ENCODE measurements around the gene TRAPPC2L. TPM values are rescaled to one million over a fixed set of nuclear protein-coding genes. Genes with fewer than 3 reads are reported as not detected.
"Not testable (repeated sequence)": the region's sequence is repeated elsewhere in the genome, so short reads cannot be mapped to it uniquely, and the experiment has no call there.

TRAPPC2L gene
- total RNA-seq, 1 donor from 2014 or later, result 59.1 TPM

GRCh38 chr16:88892065-88892464 is 35.1 kb downstream of the TRAPPC2L start:
- H2AFZ ChIP-seq (ENCODE audit: low read depth, low read length), result no peak overlapping the region
- H3K27me3 ChIP-seq (ENCODE audit: insufficient read depth, low read length), result no peaks in the 10 kb centered on the region
- TF ChIP-seq, protein P1, sequence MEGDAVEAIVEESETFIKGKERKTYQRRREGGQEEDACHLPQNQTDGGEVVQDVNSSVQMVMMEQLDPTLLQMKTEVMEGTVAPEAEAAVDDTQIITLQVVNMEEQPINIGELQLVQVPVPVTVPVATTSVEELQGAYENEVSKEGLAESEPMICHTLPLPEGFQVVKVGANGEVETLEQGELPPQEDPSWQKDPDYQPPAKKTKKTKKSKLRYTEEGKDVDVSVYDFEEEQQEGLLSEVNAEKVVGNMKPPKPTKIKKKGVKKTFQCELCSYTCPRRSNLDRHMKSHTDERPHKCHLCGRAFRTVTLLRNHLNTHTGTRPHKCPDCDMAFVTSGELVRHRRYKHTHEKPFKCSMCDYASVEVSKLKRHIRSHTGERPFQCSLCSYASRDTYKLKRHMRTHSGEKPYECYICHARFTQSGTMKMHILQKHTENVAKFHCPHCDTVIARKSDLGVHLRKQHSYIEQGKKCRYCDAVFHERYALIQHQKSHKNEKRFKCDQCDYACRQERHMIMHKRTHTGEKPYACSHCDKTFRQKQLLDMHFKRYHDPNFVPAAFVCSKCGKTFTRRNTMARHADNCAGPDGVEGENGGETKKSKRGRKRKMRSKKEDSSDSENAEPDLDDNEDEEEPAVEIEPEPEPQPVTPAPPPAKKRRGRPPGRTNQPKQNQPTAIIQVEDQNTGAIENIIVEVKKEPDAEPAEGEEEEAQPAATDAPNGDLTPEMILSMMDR (IDR thresholded peaks at IDR 0.05; ENCODE audit: insufficient read depth, low read depth, low read length), result no peak
- no peak for TF ChIP-seq EZH2 (IDR thresholded peaks at IDR 0.05; ENCODE audit: insufficient read depth, low read length)
- FAIRE-seq, result no peak
- H3K4me2 ChIP-seq (ENCODE audit: low read length), result no peak overlapping the region
- no peaks in the 10 kb centered on the region for H3K9me3 ChIP-seq (ENCODE audit: insufficient read depth, low read depth, low read length)
- H3K27ac Mint-ChIP-seq (ENCODE audit: unreplicated experiment), result no peak overlapping the region
- H3K4me3 Mint-ChIP-seq (ENCODE audit: unreplicated experiment), result no peak overlapping the region
- no peaks in the 10 kb centered on the region for H4K20me1 ChIP-seq (ENCODE audit: insufficient read depth, low read length)
- peaks cover 24% of the 10 kb centered on the region for H3K27me3 Mint-ChIP-seq (ENCODE audit: low read depth, unreplicated experiment)
- H3K36me3 ChIP-seq (ENCODE audit: insufficient read depth, low read length), result no peaks in the 10 kb centered on the region
- no peak for DNase-seq (ENCODE audit: low read depth)
- H3K36me3 Mint-ChIP-seq (ENCODE audit: low read depth, unreplicated experiment), result peaks cover 5% of the 10 kb centered on the region
- no peak overlapping the region for H3K4me3 ChIP-seq (ENCODE audit: insufficient read depth, low read depth, low read length)
- no peak overlapping the region for H3K27ac ChIP-seq (ENCODE audit: low read depth, low read length)
- H3K9me3 Mint-ChIP-seq (ENCODE audit: unreplicated experiment), result peaks cover 10% of the 10 kb centered on the region
- no peaks in the 10 kb centered on the region for H3K4me1 ChIP-seq (ENCODE audit: insufficient read depth, low read length)
- no peaks in the 10 kb centered on the region for H3K4me1 Mint-ChIP-seq (ENCODE audit: low read depth, unreplicated experiment)
- no peaks in the 10 kb centered on the region for H3K79me2 ChIP-seq (ENCODE audit: insufficient read depth, low read length)
- H3K9ac ChIP-seq (ENCODE audit: low read length), result no peak overlapping the region

- Histone ChIP-seq H3K27ac (ENCODE audit: low read depth, low read length) (no peak overlapping the region), H4K20me1 (ENCODE audit: insufficient read depth, low read length) (no peaks in the 10 kb centered on the region), H3K36me3 (ENCODE audit: insufficient read depth, low read length) (no peaks in the 10 kb centered on the region), H3K4me2 (ENCODE audit: low read length) (no peak overlapping the region), H3K4me1 (ENCODE audit: insufficient read depth, low read length) (no peaks in the 10 kb centered on the region), H3K27me3 (ENCODE audit: insufficient read depth, low read length) (no peaks in the 10 kb centered on the region), H2AFZ (ENCODE audit: low read depth, low read length) (no peak overlapping the region), H3K9me3 (ENCODE audit: insufficient read depth, low read depth, low read length) (no peaks in the 10 kb centered on the region), H3K79me2 (ENCODE audit: insufficient read depth, low read length) (no peaks in the 10 kb centered on the region), H3K4me3 (ENCODE audit: insufficient read depth, low read depth, low read length) (no peak overlapping the region), H3K9ac (ENCODE audit: low read length) (no peak overlapping the region)
- Mint-ChIP-seq H3K27ac (ENCODE audit: unreplicated experiment) (no peak overlapping the region), H3K4me3 (ENCODE audit: unreplicated experiment) (no peak overlapping the region), H3K4me1 (ENCODE audit: low read depth, unreplicated experiment) (no peaks in the 10 kb centered on the region), H3K36me3 (ENCODE audit: low read depth, unreplicated experiment) (peaks cover 5% of the 10 kb centered on the region), H3K27me3 (ENCODE audit: low read depth, unreplicated experiment) (peaks cover 26% of the 10 kb centered on the region), H3K9me3 (ENCODE audit: unreplicated experiment) (peaks cover 10% of the 10 kb centered on the region)
- FAIRE-seq (no peak), DNase-seq (ENCODE audit: low read depth) (no peak)
- no peak for TF ChIP-seq EZH2 (IDR thresholded peaks at IDR 0.05; ENCODE audit: insufficient read depth, low read length)
- TF ChIP-seq, protein P1 (IDR thresholded peaks at IDR 0.05; ENCODE audit: insufficient read depth, low read depth, low read length), result no peak
Measured at GRCh38 chr16:88893127-88893968, 36.4 kb downstream of the TRAPPC2L start.

DNA sequence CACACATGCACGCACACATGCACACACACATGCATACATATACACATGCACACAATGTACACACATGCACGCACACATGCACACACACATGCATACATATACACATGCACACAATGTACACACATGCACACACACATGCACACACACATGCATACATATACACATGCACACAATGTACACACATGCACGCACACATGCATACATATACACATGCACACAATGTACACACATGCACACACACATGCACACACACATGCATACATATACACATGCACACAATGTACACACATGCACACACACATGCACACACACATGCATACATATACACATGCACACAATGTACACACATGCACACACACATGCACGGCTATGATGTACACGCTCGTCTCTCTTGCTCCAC is 37.3 kb downstream of the TRAPPC2L start:
- H3K4me2 ChIP-seq (ENCODE audit: low read length); H3K4me3 ChIP-seq (ENCODE audit: insufficient read depth, low read depth, low read length); H3K4me3 Mint-ChIP-seq (ENCODE audit: unreplicated experiment); H3K27ac Mint-ChIP-seq (ENCODE audit: unreplicated experiment); H3K4me1 ChIP-seq (ENCODE audit: insufficient read depth, low read length); H3K9me3 ChIP-seq (ENCODE audit: insufficient read depth, low read depth, low read length); H2AFZ ChIP-seq (ENCODE audit: low read depth, low read length); H3K79me2 ChIP-seq (ENCODE audit: insufficient read depth, low read length); H3K27ac ChIP-seq (ENCODE audit: low read depth, low read length); FAIRE-seq; H3K27me3 ChIP-seq (ENCODE audit: insufficient read depth, low read length); H4K20me1 ChIP-seq (ENCODE audit: insufficient read depth, low read length); H3K36me3 ChIP-seq (ENCODE audit: insufficient read depth, low read length); H3K9ac ChIP-seq (ENCODE audit: low read length); H3K4me1 Mint-ChIP-seq (ENCODE audit: low read depth, unreplicated experiment); DNase-seq (ENCODE audit: low read depth); H3K36me3 Mint-ChIP-seq (ENCODE audit: low read depth, unreplicated experiment): not testable (repeated sequence)
- H3K9me3 Mint-ChIP-seq (ENCODE audit: unreplicated experiment), result peaks cover 10% of the 10 kb centered on the region
- peaks cover 28% of the 10 kb centered on the region for H3K27me3 Mint-ChIP-seq (ENCODE audit: low read depth, unreplicated experiment)
